Measurements from ENCODE around the gene ITPR1.
"Not testable (repeated sequence)": the region's sequence is repeated elsewhere in the genome, so short reads cannot be mapped to it uniquely, and the experiment has no call there.

Gene ITPR1

DNA sequence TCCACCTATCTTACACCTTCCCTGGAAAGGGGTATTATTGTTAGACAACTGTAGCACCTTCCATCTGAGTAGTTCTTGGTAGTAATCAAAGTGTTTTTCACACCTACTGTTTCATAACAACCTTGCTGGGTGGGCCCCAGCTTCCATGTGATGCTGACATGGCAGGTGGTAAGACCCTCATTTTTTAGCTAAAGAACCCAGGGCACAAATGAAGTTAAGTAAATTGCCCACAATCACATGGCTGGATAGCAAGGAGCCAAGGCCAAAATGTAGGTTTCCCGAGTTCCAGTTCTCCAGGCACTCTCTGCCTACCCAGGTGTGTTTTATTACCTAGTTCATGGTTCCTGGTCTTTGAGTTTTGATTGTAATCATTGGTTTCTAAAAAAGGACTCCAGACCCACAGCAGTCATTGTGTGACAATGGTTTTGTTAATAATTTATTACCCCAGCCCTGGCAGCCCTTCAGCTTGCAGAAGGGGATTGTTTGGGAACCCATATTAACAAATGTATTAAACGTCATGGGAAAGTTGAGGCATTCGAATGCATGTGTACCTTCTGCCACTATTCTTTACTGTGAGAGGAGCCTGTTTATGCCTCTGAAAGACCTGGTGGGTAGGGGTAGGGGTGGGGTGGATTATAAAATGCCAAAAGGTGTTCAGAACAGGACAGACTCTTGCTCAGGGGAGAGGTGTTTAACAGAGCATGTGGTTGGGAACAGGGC lies 263.9 kb downstream of the ITPR1 start:
- Mint-ChIP-seq H3K4me3 (no peak overlapping the region), H3K9me3 (no peaks in the 10 kb centered on the region), H3K27ac (peak overlapping the region; percentile 38), H3K4me1 (peaks cover 5% of the 10 kb centered on the region), H3K27me3 (no peaks in the 10 kb centered on the region), H3K36me3 (peaks cover 47% of the 10 kb centered on the region)
- no peak for DNase-seq (ENCODE audit: low spot score in 2 of 2)
- no peak for ATAC-seq (ENCODE audit: low read depth)

DNA sequence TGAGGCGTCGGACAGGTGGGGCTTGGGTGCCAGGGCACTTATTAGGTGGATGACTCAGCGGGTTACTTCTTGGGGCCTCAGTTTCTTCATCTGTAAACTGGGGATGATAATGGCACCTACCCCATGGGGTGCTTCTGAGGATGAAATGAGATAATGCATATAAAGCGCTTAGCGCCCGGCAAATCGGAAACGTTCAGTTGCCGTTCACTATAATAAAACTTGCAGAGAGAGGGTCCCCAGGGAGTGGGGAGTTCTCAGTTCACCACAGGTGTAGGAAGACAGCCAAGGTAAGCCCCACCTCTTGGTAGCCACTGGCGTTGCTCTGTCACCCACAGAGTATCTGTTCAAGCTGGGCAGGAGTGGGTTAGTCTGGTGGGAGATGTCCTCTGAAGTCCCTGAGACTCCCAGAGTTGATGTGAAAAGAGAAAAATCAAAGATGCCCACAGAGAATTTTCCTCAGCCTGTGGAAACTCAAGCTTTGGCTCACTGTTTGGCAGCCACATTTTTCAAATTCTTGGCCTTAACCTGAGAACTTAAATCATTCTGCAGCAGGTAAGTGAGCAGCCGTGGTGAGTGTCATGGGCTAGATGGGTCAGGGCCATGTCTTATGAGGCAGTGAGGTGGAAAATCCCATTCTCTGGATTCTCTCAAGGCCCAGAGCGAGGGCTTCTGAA lies 264.6 kb downstream of the ITPR1 start:
- Mint-ChIP-seq H3K4me3 (no peak overlapping the region), H3K27me3 (no peaks in the 10 kb centered on the region), H3K9me3 (no peaks in the 10 kb centered on the region), H3K27ac (peak overlapping the region; percentile 38), H3K4me1 (peaks cover 4% of the 10 kb centered on the region), H3K36me3 (peaks cover 52% of the 10 kb centered on the region)
- DNase-seq (ENCODE audit: low spot score in 2 of 2), result no peak
- no peak for ATAC-seq (ENCODE audit: low read depth)

DNA sequence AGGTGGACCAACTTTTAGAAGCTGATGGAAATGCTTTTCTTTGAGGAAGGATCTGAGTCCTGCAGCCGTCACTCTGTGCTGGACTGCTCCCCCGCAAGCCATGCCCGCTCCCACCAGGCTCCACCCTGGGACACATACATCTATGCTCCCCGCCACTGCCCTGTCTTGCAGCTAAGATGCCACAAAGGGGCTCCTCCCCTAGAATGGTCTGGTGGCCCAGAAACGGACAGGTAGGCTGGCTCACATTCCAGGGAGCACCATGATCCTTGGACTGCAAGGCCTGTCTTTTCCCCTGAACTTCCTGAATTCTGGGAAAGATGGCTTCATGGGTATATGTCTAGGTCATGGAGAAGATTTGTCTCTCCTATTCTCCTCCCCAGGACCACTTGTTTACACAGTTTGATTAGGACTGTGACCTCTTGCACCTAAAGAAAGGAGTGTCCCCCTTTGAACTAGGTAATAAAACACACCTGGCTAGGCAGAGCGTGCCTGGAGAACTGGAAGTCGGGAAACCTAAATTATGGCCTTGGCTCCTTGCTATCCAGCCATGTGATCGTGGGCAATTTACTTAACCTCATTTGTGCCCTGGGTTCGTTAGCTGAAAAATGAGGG lies 265.2 kb downstream of the ITPR1 start:
- Mint-ChIP-seq H3K4me1 (peaks cover 2% of the 10 kb centered on the region), H3K27me3 (no peaks in the 10 kb centered on the region), H3K9me3 (no peaks in the 10 kb centered on the region), H3K36me3 (peaks cover 53% of the 10 kb centered on the region), H3K27ac (no peak overlapping the region), H3K4me3 (no peak overlapping the region)
- DNase-seq (ENCODE audit: low spot score in 2 of 2) (no peak), ATAC-seq (ENCODE audit: low read depth) (no peak)

DNA sequence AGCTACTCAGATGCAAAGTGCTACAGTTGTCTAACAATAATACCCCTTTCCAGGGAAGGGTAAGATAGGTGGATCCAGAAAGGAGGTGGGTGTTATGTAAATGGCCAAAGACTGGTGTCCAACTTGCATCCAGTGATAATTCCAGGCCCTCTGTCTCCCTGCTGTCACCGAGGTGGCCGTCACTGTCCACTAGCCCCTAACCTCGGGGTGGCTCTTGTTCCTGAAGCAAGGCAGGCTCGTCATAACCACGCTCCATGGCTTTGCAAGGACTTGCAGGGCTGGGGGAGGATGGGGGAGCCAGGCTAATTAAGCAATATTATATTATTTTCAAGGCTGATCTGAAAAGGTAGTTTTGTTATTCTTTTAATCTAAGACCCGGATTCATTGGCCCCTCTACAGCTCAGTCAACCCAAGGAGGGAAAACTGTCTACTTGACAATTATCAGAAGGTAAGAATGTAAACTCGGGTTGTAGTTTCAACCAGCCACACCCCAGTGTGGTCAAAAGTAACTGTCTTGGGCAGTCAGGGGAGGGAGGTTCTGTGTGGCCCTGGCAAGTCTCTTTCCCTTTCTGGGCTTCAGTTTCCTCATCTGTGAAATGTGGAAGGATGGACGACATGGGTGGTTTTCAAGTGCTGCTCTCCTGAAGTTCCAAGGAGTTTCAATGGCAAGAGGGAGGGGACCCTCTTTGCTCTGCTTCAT lies 266.0 kb downstream of the ITPR1 start:
- Mint-ChIP-seq H3K27ac (no peak overlapping the region), H3K4me3 (no peak overlapping the region), H3K4me1 (peaks cover 2% of the 10 kb centered on the region), H3K36me3 (peaks cover 57% of the 10 kb centered on the region), H3K9me3 (no peaks in the 10 kb centered on the region), H3K27me3 (no peaks in the 10 kb centered on the region)
- ATAC-seq (ENCODE audit: low read depth) (no peak), DNase-seq (ENCODE audit: low spot score in 2 of 2) (no peak)

DNA sequence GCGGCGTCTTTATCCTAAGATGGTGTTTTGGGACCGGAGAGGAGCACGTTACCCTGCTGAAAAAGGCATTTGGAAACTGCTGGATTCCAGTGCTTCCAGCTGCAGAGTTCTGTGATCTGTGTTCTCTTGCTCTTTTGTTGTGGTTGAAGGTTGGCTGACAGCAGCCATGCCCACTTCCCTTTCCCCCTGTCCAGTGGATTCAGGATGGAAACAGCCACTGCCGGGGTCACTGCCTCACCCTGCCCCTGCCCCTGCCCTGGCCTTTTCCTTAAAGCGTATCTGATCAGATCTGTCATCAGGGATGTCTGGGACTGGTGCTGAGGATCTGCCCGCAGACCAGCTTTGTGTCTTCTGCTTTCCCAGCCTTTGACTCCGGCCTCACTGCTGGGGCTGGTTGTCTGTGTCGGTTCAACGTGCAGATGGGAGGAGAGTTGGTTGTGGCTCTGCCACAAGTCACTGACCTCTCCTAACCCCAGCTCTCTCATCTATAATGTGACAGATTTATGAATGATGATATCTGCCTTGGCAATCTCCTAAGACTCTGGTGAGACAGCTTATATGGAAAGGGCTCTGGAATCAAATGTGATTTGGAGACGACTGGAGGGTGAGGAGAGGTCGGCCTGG lies 266.7 kb downstream of the ITPR1 start:
- H3K36me3 Mint-ChIP-seq, result peaks cover 59% of the 10 kb centered on the region
- ATAC-seq (ENCODE audit: low read depth) (no peak), DNase-seq (ENCODE audit: low spot score in 2 of 2) (no peak)
- peaks cover 1% of the 10 kb centered on the region for H3K9me3 Mint-ChIP-seq
- H3K27me3 Mint-ChIP-seq, result no peaks in the 10 kb centered on the region
- H3K4me1 Mint-ChIP-seq, result peaks cover 3% of the 10 kb centered on the region
- H3K27ac Mint-ChIP-seq, result peak overlapping the region; percentile 67
- no peak overlapping the region for H3K4me3 Mint-ChIP-seq

DNA sequence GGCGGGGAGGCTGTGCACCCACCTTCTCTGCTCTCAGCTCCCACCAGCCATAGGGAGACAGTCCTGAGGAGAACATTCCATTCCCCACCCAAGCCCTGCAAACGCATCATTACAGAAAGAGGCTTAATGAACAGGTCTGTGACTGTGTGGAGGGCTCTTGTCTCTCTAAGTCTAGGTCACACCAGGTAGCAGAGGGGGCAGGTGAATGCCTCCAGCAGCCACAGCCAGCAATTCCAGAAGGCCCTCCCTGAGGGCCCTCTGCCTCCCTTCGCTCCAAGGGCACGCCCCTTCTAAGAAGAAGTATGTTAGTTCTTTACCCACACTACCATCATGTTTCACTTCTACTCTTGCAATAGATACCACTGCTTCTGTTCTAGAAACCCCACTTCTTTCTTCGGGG lies 268.6 kb downstream of the ITPR1 start:
- Mint-ChIP-seq H3K4me3 (no peak overlapping the region), H3K27ac (peak overlapping the region; percentile 24), H3K9me3 (peaks cover 3% of the 10 kb centered on the region), H3K4me1 (peaks cover 8% of the 10 kb centered on the region), H3K27me3 (no peaks in the 10 kb centered on the region), H3K36me3 (peaks cover 65% of the 10 kb centered on the region)
- ATAC-seq (ENCODE audit: low read depth), result no peak
- DNase-seq (ENCODE audit: low spot score in 2 of 2), result no peak

DNA sequence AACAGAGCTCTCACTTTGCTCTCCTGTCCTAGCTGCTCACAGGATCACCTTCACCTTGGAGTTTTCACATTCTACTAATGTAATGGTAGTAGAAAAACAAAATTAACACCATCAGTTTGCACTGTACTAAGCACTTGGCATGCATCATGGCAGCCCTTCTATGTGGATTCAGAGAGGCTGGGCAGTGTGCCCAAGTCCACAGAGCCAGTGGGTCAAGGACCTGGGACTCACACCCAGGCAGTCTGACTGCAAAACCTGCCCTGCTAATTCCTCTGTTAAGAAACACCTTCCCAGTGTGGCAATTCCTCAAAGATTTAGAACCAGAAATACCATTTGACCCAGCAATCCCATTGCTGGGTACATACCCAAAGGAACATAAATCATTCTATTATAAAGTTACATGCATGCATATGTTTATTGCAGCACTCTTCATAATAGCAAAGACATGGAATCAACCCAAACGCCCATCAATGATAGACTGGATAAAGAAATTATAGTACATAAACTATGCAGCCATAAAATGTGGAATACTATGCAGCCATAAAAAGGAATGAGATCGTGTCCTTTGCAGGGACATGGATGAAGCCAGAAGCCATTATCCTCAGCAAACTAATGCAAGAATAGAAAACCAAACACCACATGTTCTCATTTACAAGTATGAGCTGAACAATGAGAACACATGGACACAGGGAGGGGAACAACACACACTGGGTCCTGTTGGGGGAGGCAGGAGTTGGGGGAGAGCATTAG lies 269.5 kb downstream of the ITPR1 start:
- not testable (repeated sequence) for H3K27me3 Mint-ChIP-seq; H3K9me3 Mint-ChIP-seq; ATAC-seq (ENCODE audit: low read depth); DNase-seq (ENCODE audit: low spot score in 2 of 2); H3K4me1 Mint-ChIP-seq; H3K4me3 Mint-ChIP-seq
- Mint-ChIP-seq H3K27ac (peak overlapping the region; percentile 24), H3K36me3 (peaks cover 64% of the 10 kb centered on the region)

DNA sequence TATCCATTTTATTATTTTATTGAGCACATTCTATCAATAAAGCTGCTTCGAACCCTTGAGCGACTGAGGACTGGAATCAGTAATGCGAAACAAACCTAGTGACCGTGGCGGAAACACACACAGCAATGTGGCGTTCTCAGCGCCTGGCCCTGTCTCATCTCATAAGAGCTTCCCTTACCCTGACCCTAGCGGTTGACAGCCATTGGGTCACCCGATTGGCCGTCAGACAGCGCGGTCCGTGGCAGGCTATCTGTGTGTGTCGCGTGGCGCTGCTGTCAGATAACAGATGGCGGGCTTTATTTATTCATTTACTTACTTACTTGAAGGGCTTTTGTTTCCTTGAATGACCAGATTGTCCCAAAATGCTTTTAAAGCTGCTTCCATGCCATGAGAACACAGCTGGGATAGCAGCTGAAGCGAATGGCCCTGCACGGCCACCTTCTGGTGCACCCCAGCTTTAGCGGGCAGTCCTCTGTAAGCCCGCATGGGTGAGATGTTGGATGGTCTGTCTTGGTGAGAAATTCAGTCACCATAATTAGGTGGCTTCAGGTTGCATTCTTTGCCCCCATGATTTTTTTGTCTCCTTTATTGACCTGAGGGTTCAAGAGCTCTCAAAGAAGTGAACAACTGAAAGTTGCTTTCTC lies 270.6 kb downstream of the ITPR1 start:
- Mint-ChIP-seq H3K9me3 (peaks cover 3% of the 10 kb centered on the region), H3K27ac (no peak overlapping the region), H3K4me1 (peaks cover 8% of the 10 kb centered on the region), H3K36me3 (peaks cover 65% of the 10 kb centered on the region), H3K27me3 (no peaks in the 10 kb centered on the region), H3K4me3 (no peak overlapping the region)
- no peak for DNase-seq (ENCODE audit: low spot score in 2 of 2)
- ATAC-seq (ENCODE audit: low read depth), result no peak

DNA sequence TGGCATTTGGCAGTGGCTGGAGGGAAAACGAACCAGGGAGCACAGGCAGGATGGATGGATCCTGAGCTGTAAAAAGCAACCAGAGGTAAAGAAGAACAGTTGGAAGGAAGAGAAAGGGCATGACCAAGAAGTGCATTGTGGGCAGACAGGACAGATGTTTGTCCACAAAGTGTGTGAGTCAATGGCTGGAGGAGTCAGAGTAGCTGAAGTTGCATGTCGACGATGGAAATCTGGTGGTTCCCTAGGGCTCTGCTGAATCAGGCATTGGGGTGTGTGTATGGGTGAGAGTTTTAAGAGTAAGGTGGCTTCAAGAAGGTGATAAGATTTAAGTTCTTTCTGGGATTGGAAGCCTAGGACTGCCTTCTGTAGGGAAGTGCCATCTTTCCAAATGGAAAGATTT lies 272.1 kb downstream of the ITPR1 start:
- H3K27me3 Mint-ChIP-seq, result no peaks in the 10 kb centered on the region
- no peak for DNase-seq (ENCODE audit: low spot score in 2 of 2)
- peaks cover 62% of the 10 kb centered on the region for H3K36me3 Mint-ChIP-seq
- H3K4me3 Mint-ChIP-seq, result no peak overlapping the region
- H3K27ac Mint-ChIP-seq, result peak overlapping the region; percentile 32
- H3K4me1 Mint-ChIP-seq, result peaks cover 6% of the 10 kb centered on the region
- no peak for ATAC-seq (ENCODE audit: low read depth)
- H3K9me3 Mint-ChIP-seq, result peaks cover 3% of the 10 kb centered on the region

DNA sequence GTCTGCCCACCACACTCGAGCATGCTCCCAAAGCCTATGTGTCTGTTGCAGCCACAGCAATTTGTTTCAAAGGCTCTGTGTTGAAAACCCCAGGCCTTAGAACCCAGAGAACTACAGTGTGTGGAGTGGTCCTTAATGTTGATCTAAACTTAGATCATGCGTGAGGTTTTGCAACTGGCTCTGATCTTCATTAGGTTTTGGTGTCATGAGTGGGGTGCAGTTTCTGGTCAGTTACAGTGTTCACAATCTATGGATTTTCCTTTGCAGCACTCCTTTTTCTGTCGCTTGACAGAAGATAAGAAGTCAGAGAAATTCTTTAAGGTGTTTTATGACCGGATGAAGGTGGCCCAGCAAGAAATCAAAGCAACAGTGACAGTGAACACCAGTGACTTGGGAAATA lies 273.1 kb downstream of the ITPR1 start:
- Mint-ChIP-seq H3K9me3 (peaks cover 3% of the 10 kb centered on the region), H3K4me1 (peaks cover 6% of the 10 kb centered on the region), H3K27me3 (no peaks in the 10 kb centered on the region), H3K4me3 (no peak overlapping the region), H3K27ac (peak overlapping the region; percentile 6), H3K36me3 (peaks cover 57% of the 10 kb centered on the region)
- no peak for DNase-seq (ENCODE audit: low spot score in 2 of 2)
- no peak for ATAC-seq (ENCODE audit: low read depth)

DNA sequence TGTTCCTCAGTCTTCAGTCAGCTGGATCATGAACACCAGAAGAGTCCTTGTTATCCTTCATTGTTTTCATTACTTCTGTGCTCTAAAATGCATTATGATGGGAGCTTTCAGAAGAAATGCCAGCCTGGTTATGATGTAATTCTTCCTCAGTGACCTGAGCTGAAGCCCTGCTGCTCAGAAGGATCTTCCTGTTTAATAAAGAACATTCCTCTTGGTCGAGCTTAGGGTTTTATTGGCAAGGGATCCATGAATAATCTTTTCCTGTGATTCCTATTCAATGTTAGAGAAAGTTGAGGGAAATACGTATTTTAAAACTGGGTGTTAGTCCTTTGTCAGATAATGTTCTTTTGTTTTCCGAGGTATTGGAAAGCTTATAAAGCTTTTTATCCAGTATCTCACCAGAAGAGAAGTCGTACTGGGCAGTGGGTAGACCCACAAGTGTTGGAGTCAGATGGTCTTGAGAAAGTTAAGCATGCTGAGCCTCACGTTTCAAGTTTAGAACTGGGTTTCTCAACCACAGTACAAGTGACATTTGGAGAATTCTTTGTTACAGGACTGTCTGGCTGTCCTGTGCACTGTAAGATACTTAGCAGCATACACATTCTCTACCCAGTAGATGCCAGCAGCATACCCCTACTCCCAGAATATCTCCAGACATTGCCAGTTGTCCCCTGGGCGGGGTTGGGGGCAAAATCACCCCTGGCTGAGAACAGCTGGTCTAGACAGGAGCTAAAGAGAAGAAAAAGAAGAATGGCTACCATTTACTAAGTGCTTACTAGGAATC lies 273.8 kb downstream of the ITPR1 start:
- Mint-ChIP-seq H3K4me1 (peaks cover 6% of the 10 kb centered on the region), H3K27ac (no peak overlapping the region), H3K36me3 (peaks cover 51% of the 10 kb centered on the region), H3K27me3 (no peaks in the 10 kb centered on the region), H3K9me3 (peaks cover 3% of the 10 kb centered on the region), H3K4me3 (no peak overlapping the region)
- ATAC-seq (ENCODE audit: low read depth), result no peak
- no peak for DNase-seq (ENCODE audit: low spot score in 2 of 2)

DNA sequence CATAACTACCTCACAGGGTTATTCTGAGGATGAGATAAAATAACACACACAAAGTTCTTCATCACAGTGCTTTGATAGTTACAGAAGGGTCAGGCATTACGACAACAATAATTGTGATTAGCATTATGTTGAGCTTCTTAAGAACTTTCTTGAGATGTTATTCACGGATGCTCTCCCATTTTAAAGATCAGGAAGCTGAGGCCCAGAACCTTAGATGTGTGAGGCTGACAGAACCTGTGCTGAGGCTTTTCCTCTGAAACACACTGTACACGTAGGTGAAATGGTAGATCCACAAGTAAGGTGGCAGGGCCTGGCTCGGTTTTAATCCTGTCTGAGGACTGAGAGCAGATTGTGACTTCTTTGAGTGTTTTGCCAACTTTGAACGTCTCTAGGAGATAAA lies 274.9 kb downstream of the ITPR1 start:
- H3K9me3 Mint-ChIP-seq, result peaks cover 3% of the 10 kb centered on the region
- H3K27me3 Mint-ChIP-seq, result no peaks in the 10 kb centered on the region
- peaks cover 6% of the 10 kb centered on the region for H3K4me1 Mint-ChIP-seq
- no peak for DNase-seq (ENCODE audit: low spot score in 2 of 2)
- no peak overlapping the region for H3K4me3 Mint-ChIP-seq
- ATAC-seq (ENCODE audit: low read depth), result no peak
- H3K36me3 Mint-ChIP-seq, result peaks cover 44% of the 10 kb centered on the region
- H3K27ac Mint-ChIP-seq, result no peak overlapping the region

Data from memory B cell (primary cell).